Endothelial cell of hepatic sinusoid (primary cell): ENCODE results near the gene ASAP2.

Experiments
- in situ Hi-C: cut with HindIII; loops from 2 replicates; pipeline ENCODE4 v1.10.0; 2017; ENCODE audit warnings: low sequenced_read_pairs

Gene ASAP2

DNA sequence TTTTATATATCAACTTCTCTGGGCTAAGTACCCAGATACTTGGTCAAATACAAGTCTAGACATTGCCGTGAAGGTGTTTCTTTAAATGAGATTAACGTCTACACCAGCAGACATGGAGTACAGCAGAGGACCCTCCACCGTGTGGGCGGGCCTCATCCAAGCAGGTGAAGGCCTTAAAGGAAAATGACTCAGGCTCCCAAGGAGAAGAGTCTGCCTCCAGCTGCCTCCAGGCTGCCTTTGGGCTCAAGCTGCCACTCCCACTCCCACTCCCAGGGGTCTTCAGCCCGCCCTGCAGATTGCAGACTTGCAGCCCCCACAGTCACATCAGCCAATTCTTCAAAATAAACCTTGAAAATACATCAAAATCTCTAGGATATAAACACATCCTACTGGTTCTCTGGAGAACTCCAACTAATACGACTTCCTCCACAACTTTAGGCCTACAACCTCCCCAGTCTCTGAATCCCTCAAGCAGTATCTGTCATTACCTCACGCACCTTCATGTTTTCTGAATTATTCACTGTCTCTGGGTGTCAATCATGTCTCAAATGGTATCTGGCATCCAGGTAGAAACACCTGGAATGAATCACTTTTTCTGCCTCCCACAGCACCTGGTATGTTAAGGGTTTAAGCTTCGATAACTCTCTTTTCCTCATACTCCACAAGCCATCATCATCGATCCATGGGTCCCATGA, 209.8 kb downstream of the ASAP2 start:
- in situ Hi-C loops: loop anchor here (5.0 kb wide), 1 partner anchor 209 kb away; the partner anchor contains the start of gene ASAP2

DNA sequence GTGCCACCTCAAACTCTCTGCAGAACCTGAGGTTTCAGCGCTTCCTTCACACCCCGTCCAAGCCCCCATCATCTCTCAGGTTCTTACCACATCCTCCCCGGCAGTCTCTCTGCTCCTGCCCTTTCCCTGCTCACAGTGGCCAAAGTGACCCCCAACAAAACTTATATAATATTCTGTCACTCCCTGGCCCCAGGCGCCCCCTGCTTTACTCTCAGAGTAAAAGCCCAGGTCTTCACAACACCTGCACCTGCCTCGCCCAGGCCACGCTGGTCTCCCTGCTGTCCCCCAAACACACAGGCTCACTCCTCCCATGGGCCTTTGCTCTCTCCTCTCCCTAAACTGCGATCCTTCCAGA, 210.3 kb downstream of the ASAP2 start:
- in situ Hi-C loops: loop anchor here (5.0 kb wide), 1 partner anchor 210 kb away; the partner anchor contains the start of gene ASAP2

DNA sequence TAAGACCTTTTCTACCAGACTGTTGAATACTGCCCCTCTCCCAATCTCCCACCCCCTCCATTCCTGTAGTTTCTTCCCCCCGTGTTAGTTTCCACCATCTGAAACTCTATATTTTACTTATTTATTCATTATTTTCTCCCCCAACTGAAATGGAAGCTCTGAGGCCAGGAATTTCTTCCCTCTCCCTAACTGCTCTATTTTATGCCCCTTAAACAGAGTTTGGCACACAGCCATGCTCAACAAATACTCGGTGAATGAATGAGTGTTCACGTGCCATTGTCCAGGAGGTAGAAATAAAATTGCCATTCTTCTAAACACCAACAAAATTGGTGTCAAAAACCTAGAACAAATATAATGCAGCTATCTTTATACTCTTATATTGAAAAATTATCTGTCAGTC, 211.1 kb downstream of the ASAP2 start:
- in situ Hi-C loops: loop anchor here (5.0 kb wide), 1 partner anchor 210 kb away; the partner anchor contains the start of gene ASAP2

DNA sequence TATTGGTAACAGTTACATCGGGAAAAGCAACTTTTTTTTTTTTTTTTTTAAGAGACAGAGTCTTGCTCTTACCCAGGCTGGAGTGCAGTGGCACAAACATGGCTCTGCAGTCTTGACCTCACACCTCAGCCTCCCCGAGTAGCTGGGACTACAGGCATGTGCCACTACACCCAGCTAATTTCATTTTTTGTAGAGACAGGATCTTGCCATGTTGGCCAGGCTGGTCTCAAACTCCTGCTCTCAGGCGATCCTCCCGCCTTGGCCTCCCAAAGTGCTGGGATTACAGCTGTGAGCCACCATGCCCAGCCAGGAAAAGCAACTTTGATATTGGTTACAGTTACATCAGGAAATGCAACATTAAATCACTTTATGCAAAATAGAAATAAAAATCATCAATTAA, 212.1 kb downstream of the ASAP2 start:
- in situ Hi-C loops: loop anchor here (5.0 kb wide), 1 partner anchor 211 kb away; the partner anchor contains the start of gene ASAP2

DNA sequence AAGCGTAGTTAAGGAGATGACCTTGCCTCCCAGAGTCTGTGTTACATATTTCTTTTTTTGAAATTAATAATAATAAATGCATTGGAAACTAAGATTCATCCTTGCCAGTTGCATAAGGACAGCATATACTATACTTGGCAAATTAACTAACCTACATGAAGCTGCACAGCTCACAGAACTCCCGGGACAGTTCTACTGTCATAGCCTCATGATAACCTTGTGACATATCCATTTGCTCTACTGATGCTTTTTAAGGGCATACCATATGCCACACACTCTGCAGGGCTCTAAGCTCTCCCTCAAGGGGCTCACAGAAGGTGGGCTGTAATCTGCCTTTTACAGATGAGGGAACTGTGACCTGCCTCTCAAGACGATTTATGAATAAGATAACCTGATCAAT, 212.9 kb downstream of the ASAP2 start:
- in situ Hi-C loops: loop anchor here (5.0 kb wide), 1 partner anchor 212 kb away; the partner anchor contains the start of gene ASAP2

DNA sequence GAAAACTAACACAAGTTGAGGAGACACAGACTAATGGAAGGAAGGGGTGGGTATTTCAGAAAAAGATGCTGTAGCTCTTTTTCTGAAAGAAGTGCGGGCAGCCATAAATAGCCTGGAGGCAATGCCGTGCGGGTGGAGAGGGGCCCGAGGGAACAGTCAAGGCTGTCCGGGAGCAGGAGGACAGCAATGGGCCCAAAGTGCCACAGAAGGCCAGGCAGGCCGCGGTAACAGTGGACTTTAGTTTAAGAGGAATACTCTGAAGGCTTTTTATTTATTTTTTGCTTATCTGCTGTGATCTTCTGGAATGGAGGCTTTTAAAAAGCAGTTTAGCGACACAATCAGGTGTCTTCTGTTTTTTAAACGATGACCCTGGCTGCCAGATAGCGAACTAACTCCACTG, 213.9 kb downstream of the ASAP2 start:
- in situ Hi-C loops: no loop called here

DNA sequence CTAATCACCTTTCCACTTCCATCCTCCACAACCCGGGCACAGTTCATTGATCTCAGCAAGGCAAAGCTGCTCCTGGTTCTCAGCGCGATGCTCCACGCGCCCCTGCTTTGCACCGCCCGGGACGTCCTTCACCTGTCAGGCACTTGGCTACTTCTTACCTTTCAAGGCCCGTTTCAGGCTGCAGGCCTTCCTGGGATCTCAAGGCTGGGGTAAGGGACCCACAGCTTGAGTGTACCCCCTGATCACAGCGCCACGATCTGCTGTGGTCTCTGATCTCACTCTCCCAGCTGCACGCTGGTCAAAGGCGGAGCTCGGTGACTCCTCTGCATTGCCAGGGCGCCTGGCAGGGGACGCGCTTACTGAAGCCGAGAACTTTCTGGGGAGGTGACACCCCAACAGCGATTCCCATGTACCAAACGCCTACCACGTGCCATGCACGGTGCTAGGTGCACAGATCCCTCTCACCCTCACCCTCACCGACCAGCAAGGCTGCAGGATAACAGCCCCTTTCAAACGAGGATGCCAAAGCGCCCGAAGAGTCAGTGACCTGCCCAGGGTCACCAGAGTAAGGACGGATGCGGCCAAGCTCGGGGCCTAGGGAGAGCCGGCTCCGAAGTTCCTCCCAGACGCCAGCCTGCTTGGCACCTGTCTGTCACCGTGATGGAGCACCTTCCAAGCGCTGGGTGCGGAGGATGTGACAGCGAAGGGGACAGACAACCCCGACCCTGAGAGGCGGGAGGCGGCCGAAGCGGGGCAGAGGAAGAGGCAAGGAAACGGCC, 215.9 kb downstream of the ASAP2 start:
- in situ Hi-C loops: no loop called here

DNA sequence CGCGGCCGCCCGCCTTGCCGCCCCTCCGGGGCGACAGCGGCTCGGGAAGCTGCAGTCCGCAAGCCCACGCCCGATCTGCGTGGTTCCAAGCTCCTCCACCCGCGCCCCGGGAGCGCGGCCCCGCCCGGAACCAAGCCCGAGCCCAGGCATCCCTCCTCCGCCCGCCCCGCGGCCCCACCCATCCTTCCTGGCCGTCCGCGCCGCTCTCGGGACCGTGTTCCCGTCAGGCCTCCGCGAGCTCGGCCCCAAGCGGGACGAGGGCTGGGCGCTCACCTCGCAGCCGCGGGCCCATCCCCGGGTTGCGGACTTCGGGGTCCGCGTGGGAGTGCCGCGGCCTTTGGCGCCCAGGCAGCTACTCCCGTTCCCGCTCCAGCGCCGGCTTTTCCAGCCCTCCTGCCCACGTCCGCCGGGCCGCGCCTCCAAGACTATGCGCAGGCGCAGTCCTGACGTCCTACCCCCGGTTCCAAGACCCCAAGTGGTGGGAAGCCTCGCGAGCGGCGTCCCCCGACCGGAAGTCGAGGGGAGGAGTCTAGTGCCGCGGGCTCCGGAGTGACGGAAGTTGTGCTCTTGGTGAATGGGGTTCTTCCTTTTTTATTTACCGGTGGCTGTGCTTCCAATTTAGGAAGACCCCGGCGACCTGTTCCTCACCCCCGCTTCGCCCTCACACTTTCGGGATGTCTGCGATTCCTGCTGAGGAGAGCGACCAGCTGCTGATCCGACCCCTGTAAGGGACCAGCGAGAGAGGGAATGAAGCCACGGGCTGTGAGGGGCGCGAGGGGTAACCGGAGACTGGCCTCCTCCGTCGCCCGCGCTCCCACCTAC, 216.7 kb downstream of the ASAP2 start, which contains the start of the genes CPSF3 and ITGB1BP1:
TSS of gene CPSF3 (plus strand) at position 555 of the 822 bp plus-strand sequence. CDS start at position 675, 120 bp downstream.
TSS of gene ITGB1BP1 (minus strand) at position 429 of the 822 bp plus-strand sequence. CDS start 4,831 bp downstream, outside the sequence.
- in situ Hi-C loops: no loop called here

DNA sequence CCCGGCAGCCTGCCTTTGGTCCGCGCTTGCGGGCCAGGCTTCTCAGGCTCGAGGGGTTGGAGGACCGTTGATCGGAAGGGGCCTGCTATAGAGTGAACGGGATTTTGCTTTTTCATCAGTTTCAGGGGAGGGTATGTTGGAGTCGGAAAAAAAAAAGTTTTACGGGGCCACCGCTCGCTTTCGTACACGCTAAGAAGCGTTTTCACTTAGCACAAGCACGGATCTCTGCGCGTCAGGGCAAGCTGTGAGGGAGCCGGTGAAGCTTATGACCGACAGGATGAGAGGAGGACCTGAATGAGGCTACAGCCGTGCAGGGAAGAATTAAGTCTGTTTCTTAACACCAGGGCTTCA, 217.3 kb downstream of the ASAP2 start:
- in situ Hi-C loops: no loop called here

DNA sequence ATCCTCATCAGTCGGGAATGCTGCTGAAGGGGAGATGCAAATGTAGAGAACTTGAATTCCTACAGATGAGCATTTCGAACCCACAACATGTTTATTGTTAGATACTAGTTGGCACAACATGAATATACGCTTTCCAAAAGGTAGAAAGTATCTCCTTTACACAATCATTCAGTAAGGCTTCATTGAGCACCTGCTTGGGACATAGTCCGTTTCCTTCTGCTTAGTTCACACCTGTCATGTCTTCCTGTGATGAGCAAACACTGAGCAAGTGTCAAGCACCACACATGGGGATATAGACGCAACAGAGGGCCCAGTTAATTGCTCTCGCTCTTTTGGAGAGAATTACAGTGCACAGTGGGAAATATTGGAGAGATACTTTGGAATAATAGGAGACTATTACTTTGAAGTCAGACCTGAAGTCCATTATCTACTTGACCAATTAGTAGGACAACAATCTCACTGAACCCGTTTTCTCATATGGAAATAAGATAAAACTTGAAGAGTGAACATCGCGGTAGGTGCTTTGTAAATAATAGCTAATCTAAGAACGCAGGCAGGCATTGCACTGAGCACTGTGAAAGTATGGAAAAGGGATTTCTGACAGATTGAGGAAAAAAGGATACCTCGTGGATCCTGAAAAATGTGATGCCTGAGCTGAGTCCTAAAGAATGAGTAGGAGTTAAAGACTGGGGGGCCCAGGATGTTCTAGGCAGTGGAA, 218.0 kb downstream of the ASAP2 start:
- in situ Hi-C loops: loop anchor here (5.0 kb wide), 2 partner anchors 68 to 97 kb away; no protein-coding TSS in a partner anchor

DNA sequence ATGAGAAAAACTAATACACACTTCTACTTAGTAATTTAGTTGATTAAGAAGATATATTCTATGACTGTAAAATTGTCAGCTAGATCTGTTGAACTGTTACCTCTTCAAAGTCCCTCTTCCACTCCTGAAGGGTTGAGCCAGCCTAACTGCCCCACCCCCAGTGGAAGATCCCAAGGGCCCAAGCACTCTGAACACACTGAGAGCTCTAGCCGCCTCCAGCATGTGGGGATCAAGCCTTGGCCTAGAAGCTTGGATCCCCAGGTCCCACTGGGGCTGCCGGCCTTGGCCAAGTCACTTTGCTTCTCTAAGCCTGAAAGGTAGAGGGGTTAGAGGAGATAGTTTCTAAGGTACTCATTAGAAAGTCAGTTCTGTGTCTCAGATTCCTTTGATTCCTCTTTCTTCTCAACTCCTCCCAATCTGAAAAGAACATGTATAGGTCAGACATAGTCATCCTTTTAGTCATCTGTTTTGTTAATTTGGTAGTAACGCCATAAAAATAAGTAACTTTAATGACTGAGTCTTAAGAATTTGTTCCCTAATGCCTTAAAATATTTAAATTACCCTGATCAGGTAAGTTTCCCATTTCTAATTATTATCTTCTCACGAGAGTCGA, 222.5 kb downstream of the ASAP2 start:
- in situ Hi-C loops: loop anchor here (5.0 kb wide), 2 partner anchors 63 to 102 kb away; no protein-coding TSS in a partner anchor

DNA sequence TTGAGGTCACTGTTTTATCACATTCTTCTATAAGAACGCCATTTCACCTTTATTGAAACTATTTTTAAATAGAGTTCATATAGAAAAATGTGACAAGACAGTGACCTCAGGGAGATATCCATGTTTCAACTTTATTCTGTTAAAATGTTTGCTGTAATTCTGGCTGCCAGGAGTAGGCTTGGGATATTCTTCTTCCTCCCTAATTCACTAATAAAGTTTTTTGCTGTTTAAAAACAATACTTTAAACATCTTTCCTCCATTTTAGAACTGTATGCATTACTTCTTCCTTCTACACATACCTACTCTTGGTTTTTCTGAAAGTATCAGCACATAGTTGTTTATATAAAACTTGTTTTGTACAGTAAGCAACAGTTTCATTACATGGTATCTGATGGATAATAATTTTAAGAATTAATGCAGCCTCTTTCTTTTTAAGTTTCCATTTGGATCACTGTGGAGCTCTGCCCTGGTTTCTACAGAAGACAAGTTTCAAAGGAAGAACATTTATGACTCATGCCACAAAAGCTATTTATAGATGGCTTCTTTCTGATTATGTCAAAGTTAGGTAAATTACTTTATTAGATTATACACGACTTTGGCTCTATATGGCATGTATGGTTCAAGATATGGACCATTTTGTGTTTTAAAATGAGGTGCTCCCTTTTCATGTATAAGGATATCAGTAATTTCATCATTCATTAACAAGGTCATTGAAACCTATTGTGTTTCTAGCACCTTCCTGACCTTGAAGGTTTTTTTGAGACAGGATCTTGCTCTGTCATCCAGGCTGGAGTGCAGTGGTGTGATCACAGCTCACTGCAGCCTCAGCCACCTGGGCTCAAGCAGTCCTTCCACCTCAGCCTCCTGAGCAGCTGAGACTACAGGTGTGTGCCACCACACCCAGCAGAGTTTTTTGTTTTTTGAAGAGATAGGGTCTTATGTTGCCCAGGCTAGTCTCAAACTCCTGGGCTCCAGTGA, 224.0 kb downstream of the ASAP2 start:
- in situ Hi-C loops: no loop called here

DNA sequence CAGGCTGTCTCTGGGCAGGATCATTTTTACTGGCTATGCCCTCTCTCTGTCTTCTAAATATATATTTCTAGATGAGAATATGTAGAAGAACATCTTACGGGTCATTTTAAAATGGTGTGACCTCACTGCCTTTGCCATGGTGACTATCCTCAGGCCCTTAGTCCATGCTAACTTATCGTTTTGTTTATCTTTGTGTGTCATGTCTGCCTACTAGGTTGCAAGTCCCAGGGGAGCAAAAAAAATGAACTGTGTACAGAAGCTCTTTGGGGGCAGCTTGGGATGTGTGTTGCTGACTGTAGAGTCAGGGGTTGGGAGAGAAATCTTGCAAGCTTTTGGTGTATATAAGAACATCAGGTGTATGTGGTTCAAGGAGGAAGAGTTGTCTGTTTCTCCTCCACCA, 227.9 kb downstream of the ASAP2 start:
- in situ Hi-C loops: no loop called here

DNA sequence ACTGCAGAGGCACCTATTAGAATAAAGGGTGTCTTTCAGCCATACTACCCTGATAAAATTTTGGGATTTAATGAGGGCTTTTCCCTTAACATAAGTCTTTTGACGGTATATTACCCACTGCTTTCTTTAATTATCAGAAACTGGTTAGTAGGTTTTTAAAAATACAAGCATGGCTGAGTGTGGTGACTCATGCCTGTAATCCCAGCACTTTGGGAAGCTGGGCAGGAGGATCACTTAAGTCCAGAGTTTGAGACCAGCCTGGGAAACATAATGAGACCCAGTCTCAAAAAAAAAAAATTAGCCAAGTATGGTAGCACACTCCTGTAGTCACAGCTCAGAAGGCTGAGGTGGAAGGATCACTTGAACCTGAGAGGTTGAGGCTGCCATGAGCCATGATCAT, 232.9 kb downstream of the ASAP2 start:
- in situ Hi-C loops: no loop called here

DNA sequence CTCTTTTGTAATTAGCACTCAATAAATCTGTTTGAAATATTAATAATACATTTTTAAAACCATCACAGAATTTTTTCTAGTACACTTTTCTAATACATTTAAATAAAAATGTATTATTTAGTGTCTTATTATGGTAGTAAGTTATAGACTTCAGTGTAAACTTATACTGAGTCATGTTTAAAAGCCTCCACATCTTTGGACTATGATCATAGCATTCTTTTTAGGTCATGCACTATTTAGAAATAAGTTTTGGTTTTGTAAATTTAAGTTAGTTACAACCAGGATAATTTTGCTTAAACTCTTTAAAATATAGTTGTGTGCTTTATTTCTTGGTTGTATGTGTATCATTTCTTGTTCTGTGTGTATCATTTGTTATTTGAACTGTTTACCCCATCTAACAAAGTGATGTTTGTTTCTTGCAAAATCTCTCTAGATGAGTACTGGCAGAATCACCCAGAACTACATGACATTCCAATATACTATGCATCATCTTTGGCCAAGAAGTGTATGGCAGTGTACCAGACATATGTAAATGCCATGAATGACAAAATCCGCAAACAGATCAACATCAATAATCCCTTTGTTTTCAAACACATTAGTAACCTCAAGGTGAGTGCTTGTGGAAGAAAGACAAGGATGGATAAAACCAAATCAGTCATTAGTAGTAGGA, 233.6 kb downstream of the ASAP2 start:
- in situ Hi-C loops: no loop called here

DNA sequence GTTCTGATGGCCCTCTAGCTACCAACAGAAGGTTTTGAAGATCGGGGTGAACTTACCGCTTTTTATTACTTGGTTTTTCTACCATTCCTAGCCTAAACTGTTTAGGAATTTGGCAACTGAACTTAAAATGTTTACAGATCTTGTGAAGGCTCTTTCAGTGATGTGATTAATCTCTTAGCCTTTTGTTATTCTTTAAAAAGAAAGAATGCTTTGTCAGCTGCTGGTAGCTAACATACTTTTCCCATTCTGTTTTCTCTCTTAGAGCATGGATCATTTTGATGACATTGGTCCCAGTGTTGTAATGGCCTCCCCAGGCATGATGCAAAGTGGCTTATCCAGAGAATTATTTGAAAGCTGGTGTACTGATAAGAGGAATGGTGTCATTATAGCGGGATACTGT, 234.9 kb downstream of the ASAP2 start:
- in situ Hi-C loops: no loop called here

DNA sequence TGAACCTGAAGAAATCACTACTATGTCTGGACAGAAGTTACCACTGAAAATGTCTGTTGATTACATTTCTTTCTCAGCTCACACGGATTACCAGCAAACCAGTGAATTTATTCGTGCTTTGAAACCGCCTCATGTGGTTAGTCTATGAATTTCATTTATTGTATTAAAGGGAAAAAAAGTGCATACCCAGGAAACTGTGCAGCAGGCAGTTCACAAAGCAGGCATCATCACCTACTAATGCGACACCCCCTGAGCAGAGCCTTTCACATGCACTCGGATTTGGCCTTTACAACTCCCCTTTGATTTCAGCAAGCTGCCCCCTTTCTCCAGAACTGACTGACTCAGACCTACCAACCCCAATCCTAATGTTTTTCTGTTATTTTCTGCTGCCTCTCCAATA, 236.9 kb downstream of the ASAP2 start:
- in situ Hi-C loops: no loop called here

DNA sequence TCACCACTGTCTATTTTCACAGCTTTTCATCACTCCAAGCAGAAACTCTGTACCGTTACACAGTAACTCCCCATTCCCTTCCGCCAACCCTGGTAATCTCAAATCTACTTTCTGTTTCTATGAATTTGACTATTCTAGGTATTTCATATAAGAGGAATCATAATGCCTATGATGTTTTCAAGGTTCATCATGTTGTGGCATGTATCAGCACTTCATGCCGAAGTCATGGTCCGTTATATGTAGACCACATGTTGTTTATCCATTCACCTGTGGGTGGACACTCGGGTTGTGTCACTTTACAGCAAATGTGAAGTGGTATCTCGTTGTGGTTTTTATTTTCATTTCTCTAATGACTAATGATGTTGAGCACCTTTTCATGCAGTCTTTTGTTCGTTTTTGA, 238.5 kb downstream of the ASAP2 start:
- in situ Hi-C loops: no loop called here
